GM21737 (cell line): ENCODE measurements around the gene PROX2.
A peak's percentile ranks its signal among the peaks of the same experiment; 100 is the strongest.

Experiments used
- ATAC-seq: cut with Tn5 transposase; IDR thresholded peaks from one replicate; pipeline ENCODE4 v1.9.1; 2021; ENCODE audit warnings: mild to moderate bottlenecking, moderate library complexity; ENCODE audit not compliant: unreplicated experiment

PROX2 gene

DNA sequence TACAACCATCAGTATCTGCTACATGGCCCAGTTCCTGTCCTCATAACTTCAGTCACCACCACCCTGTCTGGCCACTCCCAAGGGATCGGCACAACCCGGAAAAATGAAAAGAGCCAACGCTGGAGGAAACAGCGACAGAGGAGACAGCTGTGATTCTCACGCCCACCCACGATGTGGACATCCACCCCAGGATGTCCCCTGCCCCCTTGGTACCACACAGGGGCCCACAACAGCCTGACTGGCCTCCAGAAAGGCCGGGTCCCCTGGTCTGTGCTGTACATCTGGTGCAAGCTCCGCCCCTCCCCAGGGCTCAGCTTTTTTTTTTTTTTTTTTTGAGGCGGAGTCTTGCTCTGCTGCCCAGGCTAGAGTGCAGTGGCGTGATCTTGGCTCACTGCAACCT is 34.6 kb upstream of the PROX2 start:
- no peak for ATAC-seq

DNA sequence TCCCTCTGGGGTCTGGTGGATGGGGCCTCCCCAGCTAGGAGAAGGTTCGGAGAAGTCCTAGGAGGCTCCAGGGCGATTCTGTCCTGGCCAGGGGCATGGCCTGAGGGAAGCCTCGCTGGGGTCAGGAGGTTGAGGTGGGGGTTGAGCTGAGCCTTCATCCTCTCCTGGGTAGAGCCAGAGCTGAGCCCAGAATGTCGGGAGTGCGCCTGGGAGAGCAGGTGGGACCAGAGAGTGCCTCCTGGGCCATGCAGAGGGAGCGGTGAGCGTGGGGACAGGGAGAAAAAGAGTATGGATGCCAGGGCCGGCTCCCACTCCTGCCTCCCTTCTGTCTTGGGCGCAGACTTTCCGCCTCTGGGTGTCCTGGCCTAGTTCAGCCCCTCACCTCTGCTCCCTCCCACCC is 34.0 kb upstream of the PROX2 start:
- ATAC-seq = no peak

GRCh38 chr14:74909501-74909900 is 33.6 kb upstream of the PROX2 start:
- no peak for ATAC-seq

DNA sequence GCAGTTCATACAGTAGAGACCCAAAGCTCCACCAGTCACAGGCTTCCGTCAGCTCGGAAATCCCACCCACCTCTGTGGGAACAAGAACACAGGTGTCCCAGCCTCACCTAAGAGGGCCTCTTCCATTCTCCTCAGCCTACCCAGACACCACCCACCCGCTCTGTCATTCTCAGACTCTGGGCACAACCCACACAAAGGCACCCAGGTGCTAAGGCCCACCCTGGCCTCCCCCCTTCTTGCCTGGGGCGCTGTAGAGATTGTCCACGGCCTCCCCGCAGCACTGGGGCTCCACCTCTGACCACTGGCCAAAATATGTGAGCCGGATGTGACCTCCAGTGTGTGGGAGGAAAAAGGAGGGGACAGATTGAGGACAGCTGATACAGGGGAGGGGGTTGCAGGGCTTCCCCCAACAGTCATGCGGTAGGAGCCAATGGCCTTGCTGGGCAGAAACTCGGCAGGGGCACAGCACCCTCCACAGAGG is 33.0 kb upstream of the PROX2 start:
- no peak for ATAC-seq

GRCh38 chr14:74907744-74908143 is 31.8 kb upstream of the PROX2 start:
- no peak for ATAC-seq

DNA sequence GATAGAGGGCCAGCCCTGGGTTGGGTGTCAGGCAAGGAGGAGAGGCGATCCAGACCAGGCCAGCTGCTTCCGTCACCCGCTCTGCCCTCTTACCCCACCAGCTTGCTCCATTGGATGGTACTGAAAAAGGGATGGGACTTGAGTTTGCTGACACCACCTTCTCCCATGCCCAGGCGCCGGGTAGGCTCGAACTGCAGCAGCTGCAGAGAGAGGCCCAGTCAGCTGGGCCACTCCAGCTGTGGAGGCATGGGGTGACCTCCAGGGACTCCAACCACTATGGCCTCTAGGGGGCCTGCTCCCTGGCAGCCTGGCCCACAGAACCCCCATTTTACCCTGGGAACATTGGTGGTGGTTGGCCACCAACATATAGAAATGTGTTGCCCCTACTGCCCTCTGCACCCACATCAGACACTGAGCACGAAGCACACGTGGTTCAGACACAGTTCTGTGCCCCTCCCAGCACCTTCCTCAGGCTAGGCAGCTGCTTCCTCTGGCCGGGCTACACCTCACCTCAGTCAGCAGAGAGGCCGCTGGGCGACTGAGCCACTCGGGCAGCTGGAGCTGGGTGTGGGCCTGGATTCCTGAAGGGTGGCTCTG is 31.1 kb upstream of the PROX2 start:
- ATAC-seq = no peak

GRCh38 chr14:74905595-74906142 is 29.7 kb upstream of the PROX2 start:
- no peak for ATAC-seq

- ATAC-seq = no peak
These were observed 28.9 kb upstream of the PROX2 start for GRCh38 chr14:74904635-74905503.

- ATAC-seq = no peak
These were observed 27.2 kb upstream of the PROX2 start for GRCh38 chr14:74902941-74903705.

- no peak for ATAC-seq
These were observed 22.7 kb upstream of the PROX2 start for GRCh38 chr14:74898694-74899093.

DNA sequence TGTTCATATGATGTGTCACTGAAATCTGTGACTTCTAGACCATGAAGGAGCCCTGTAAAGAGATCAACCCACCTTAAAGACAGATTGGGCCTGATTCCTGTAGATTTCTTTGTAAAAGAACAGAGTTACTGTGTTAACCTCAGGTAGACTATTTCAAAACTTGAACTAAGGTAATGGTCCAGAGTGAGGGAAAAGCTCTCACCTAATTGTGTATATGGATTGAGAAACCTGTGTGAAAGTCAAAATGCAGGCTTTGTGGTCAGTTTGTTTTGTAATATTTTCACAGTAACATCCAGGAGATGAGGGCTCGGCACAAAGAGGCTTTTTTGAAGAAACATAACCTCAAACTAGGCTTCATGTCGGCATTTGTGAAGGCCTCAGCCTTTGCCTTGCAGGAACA is 22.1 kb upstream of the PROX2 start:
- no peak for ATAC-seq

- no peak for ATAC-seq
These were observed 21.7 kb upstream of the PROX2 start for GRCh38 chr14:74897642-74898041.

DNA sequence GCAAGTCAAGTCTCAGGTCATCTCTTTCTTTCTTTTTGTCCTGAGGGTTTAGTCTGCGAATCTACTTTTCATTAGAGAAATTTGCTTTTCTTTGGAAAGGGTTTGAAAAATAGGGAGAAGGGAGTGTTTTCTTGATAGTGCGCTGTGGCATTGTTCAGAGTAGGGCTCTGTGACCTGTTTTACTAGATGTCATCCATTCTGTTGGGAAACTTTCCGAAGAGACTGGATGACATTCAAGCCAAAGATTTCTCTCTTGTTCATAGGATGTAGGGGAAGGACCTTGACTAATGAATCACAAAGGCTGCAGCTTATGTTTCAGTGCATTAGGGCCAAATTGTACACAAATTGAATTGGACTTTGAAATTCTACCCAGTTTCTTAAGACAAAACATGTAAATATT is 20.5 kb upstream of the PROX2 start:
- ATAC-seq = no peak

DNA sequence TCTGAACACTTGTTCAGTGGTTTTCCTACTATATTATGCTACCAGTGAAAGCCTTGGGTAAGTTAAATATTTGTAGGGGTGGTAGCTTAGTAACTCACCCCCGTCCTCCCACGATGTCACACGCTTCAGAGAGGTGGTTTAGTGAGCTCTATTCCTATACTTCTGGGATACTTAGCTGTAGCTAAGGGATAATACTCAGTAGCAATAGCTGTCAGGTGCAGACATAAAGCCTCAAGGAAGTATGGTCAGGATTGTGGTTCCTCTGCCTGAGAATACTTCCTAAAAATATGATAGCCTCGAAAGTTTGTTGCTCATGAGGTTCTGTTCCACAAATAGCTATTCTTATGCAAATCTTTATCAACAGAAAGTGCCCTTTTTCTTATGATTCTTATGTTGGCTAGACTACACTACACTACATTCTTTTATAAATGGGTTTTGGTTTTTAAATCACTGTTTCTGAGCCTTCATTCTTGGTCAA is 17.7 kb upstream of the PROX2 start:
- peak; percentile 51 for ATAC-seq

GRCh38 chr14:74892745-74893144 is 16.8 kb upstream of the PROX2 start:
- no peak for ATAC-seq

DNA sequence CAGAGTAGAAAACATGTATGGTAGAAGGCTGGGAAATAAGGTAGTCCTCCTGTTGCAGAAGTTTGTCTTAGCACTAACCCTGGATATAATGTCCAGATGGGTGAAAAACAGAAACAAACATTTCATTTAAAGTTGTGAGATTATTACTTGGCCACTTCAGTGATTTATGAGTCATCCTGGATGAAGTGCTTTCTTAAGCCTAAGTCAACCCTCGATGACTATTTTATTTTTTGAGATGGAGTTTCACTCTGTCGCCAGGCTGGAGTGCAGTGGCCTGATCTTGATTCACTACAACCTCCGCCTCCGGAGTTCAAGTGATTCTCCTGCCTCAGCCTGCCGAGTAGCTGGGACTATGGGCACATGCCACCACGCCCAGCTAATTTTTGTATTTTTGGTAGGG is 15.9 kb upstream of the PROX2 start:
- no peak for ATAC-seq

DNA sequence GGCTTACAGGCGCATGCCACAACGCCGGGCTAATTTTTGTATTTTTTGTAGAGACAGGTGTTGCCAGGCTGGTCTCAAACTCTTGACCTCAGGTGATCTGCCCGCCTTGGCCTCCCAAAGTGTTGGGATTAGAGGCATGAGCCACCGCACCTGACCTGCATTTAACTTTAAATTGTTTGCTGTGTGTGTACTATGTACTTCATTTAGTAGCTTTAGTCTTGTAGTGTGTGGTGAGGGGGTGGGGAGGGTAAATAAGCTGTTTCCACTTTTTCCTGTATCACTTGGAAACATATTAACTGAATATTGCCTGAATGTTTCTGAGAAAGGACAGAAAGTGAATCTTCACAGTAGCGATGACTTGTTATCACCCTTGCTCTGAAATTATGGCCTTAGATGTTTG is 14.3 kb upstream of the PROX2 start:
- ATAC-seq = no peak

- ATAC-seq = no peak
These were observed 12.5 kb upstream of the PROX2 start for GRCh38 chr14:74888164-74889158.

- ATAC-seq = no peak
These were observed 10.1 kb upstream of the PROX2 start for GRCh38 chr14:74886001-74886400.
